HUDEP-2 (cell line): ENCODE data around the gene PIP5K1B.

Experiments used
- DNase-seq, 76 experiments: peaks; one replicate each; lab custom pipeline; 2025; ENCODE audit not compliant: unreplicated experiment in 76 of 76; lab: John Stamatoyannopoulos, UW

Gene PIP5K1B

GRCh38 chr9:68706363-68707201 lies 1.5 kb downstream of the PIP5K1B start:
- DNase-seq = peak in 27 of 76 experiments; percentile 12 to 57 (median 27)

DNA sequence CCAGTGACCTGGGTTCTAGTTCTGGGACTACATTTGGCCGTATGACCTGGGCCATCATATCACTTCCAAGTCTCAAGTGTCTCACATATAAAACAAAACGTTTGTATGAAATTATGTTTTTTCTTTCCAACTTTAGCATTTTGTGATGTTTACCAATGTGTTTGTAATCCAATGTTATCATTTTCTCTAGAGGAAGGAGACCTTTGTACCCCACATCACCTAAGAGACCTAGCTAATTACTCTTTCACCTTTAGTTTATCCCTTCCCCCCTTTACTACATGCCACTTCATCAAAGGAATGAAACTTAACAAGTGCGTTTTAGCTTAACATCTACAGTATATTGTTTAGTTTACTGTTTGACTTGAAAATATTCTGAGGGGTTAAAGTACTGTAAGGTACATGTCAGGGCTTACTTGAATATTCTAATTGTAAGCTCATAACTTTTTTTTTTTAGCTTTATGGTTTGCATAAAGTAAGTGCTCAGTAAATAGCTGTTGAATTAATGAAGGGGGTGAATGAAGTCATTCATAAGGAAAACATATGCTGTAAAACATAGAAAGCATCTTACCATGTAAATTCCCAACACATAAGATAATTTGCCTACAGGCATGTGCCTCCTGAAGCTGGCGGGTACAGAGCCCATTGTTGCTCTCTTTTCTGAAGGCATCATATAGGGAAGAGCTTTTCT lies 2.9 kb downstream of the PIP5K1B start:
- DNase-seq = no peak

DNA sequence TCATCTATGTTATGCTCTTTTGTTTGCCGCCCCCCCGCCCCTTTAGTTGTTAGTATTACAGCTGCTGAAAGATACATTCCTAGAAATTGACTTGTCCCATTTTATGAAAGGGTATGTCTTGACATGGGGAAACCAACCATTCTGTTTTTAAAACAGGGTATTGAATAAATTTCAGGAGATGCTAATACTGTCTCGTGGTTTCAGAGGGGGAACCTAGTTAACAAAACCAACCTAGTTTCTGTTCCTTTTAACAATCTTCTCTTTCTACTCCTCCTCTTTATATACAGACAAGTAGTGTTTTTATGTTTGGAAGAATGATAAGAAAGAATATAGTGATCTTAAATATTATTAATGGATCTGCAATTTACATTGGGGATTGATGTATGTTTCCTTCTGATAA lies 3.5 kb downstream of the PIP5K1B start:
- DNase-seq = no peak

DNA sequence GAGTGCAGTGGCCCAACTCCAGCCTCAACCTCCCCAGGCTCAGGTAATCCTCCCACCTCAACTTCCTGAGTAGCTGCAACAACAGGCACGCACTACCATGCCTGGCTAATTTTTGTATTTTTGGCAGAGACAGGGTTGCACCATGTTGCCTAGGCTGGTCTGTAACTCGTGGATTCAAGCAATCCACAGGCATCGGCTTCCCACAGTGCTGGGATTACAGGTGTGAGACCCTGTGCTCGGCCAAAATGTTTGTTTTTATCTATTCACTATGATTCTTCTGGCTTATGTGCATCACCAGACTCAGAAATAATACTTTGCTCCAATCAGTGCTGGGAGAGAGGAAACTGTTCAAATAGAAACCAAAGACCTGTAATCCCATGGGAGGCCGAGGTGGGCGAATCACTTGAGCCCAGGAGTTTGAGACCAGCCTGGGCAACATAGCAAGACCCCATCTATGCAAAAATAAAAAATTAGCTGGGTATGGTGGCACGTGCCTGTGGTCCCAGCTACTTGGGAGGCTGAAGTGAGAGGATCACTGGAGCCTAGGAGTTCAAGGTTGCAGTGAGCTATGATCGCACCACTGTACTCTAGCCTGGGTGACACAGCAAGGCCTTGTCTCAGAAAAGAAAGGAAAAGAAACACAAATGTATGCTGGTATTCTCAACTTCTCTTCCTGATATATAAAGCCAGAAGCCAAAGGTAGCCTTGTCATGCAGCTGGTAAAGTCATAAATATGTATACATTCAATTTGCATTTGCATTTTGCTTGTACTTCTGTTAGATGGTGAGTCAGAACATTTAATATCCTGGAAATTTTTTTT lies 4.5 kb downstream of the PIP5K1B start:
- no peak for DNase-seq

- DNase-seq = peak in 2 of 76 experiments; percentile 22
Measured at GRCh38 chr9:68710111-68710471, 5.1 kb downstream of the PIP5K1B start.

DNA sequence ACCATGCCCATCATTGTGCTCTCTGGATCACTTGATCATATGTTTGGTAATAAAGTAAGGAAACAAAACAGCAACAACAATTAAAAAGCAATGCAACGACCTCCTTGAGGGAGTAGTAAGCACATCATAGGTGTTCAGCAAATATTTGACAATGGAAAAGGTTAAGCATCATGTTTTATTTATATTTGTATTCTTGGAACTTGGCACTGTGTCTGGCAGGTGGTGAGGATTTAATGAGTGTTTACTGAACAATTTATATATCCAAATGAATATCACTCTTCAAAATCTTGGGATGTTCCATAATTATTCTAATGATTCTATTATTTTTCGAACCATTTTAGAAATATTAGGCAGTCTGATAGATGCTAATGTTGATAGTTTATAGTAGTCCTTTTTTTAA lies 6.2 kb downstream of the PIP5K1B start:
- no peak for DNase-seq

- DNase-seq = no peak
Measured at GRCh38 chr9:68711932-68712331, 6.9 kb downstream of the PIP5K1B start.

GRCh38 chr9:68714416-68715180 lies 9.6 kb downstream of the PIP5K1B start:
- no peak for DNase-seq

GRCh38 chr9:68715181-68715456 lies 10.1 kb downstream of the PIP5K1B start:
- no peak for DNase-seq

DNA sequence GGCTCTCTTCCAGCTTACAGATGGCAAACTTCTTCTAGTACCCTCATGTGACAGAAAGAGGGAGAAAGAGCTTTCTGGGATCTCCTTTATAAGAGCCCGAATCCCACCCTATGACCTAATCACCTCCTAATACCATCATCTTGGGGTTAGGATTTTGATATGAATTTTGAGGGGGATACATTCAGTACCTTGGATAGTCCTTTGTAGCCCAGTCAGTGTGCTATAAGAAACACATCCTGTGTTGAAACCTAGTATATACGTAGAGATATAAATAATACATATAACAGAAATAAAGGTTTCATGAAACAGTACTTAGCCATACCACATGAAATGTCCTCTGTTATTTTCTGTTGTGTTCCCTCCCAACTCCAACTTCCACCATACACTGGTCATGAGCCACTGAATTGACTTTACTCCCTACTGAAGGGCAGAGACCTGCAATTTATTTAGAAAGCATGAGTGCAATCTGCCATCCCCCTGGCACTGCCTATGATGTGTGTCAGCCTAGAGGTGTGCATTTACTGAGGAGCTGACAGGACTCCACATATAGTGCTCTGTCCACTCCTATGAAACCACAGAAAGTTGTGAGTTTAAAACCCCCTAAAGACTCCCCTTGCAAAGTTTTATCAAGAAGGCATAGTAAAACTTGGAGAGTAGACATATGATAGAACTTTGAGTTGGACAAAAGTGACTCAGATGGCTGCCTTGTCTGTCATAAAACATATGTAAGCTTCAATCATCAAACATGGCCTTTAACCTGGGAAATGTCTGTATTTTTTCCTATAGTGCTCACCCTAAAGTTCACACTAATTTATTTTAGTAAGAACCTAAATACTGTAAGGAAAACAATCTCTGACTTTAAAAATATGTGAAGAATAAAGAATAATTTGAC lies 12.8 kb downstream of the PIP5K1B start:
- DNase-seq = no peak

DNA sequence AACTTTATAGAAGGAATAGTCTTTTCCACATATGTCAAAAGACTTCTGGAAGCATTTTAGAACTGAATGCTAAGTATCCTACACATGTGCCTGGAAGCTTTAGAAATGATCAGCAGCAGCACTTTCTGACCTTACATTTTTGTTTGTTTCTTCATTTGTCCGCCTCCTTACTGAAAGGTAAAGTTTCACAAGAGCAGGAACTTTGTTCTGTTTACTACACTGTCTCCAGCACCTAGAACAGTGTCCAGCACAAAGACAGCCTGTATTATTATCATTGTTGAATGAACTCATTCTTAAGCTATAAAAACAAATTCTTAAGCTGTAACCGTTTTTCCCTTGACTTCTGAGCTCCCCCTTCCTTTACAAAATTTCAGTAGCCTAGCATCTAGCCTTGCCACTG lies 14.8 kb downstream of the PIP5K1B start:
- no peak for DNase-seq

DNA sequence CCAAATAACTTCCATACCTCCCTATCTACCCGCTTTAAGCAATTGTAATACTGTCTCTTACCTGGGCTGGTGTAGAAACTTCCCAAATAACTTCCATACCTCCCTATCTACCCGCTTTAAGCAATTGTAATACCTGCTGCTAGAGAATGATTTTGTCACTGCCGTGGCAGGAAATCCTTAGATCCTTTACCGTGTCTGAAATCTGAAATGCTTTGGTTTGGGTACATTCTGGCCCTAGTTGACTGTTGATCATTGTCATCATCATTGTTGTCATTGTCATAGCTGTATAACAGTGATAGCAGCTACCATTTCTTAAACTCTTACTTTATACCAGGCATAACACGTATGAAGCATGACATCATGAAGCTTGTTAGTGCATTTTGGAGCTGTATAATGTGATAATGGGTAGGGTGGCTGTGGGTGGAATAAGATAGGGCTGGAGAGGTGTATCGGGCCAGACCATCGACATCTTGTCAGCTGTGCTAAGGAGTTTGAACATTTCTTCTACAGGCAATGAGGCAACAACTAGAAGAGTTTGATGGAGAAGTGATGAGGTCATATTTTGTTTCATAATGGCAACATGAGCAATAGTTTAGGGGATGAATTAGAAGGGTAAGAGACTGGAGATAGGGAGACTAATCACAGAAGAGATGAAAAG lies 15.7 kb downstream of the PIP5K1B start:
- DNase-seq = peak in 23 of 76 experiments; percentile 14 to 58 (median 39)

- peak in 7 of 76 experiments; percentile 9 to 30 (median 16) for DNase-seq
Measured at GRCh38 chr9:68721666-68722330, 16.8 kb downstream of the PIP5K1B start.

- no peak for DNase-seq
Measured at GRCh38 chr9:68725070-68725469, 20.0 kb downstream of the PIP5K1B start.

DNA sequence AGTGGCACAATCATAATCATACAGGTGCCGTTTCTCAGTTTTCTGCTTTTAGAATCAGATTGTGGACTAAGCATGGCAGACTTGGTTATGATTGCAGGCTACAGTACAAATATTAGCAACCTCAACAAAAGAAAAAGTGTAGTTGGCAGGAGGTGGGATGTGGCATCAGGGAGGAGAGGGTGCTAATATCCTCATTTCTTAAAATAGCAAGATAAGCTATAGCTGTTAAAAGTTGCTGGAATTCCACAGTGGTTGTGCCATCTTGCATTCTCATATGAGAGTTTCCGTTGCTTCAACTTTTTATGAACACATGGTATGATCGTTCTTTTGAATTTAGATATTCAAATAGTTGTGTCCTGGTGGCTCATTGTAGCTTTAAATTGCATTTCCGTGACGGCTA lies 21.4 kb downstream of the PIP5K1B start:
- DNase-seq = no peak

DNA sequence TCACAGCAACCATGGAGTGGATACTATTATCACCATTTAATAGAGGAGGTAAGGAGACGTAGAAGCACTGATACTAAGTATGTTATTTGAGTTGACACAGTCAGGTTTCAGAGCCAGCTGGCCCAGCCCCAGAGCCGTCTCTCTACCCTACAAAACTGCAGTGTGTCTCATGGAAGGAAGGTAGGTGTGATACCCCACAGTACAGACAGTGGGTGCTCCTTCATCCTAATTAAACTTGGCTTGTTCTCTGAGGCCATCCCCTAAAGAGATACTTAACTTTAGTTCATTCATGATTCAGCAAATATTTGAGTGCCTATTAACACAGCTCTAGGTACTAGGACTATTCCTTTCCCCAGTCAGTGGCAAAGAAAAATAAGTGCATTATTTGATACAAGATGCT lies 22.6 kb downstream of the PIP5K1B start:
- no peak for DNase-seq

DNA sequence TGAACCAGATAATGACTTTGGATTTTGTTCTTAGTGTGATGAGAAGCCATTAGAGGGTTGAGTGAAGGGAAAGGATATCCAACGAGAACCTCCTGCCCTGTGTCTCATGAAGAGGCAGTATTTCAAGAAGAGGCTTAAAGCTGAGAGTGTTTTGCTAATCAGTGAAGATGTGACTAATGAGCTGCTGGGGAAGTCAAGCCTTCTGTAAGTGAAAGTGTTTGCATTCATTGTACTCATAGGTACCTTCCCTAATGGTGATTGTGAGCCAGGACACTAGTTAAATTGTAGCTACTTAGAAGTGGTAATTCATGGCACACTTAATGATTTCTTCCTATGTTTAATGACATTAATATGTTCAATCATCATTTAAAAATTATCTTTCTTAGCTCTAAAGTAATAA lies 23.7 kb downstream of the PIP5K1B start:
- no peak for DNase-seq

- DNase-seq = no peak
Measured at GRCh38 chr9:68730570-68731235, 25.7 kb downstream of the PIP5K1B start.
